ENCODE measurements around the gene COX4I1. TPM values are rescaled to one million over a fixed set of nuclear protein-coding genes. Genes with fewer than 3 reads are reported as not detected.

Gene COX4I1
- total RNA-seq, 1 experiment from 2014 or later, result 417 TPM

Small RNA genes lying within 50 kb of the gene (small RNA-seq; reads per million reads assigned to genes)
- gene RNU1-103P, result not detected

Other genes starting within 250 kb of the COX4I1 start
- 1.9 and 6.0 TPM in 2 replicates for gene GSE1, start 186.4 kb upstream of the COX4I1 start, total RNA-seq (2014; rRNA removed; shearing (Covaris generic); ENCODE audit: low replicate concordance)
- 10.4 and 14.2 TPM in 2 replicates for gene GINS2, start 110.7 kb upstream of the COX4I1 start, total RNA-seq (2014; rRNA removed; shearing (Covaris generic); ENCODE audit: low replicate concordance)
- 13.3 and 24.5 TPM in 2 replicates for gene C16orf74, start 48.6 kb upstream of the COX4I1 start, total RNA-seq (2014; rRNA removed; shearing (Covaris generic); ENCODE audit: low replicate concordance)
- 24.2 and 76.8 TPM in 2 replicates for gene EMC8, start 151 bp upstream of the COX4I1 start, total RNA-seq (2014; rRNA removed; shearing (Covaris generic); ENCODE audit: low replicate concordance)
- 285 and 592 TPM in 2 replicates for gene IRF8, start 99.5 kb downstream of the COX4I1 start, total RNA-seq (2014; rRNA removed; shearing (Covaris generic); ENCODE audit: low replicate concordance)